Femur (tissue), 1 donor: ENCODE data around the gene RGS7.
"Not testable (repeated sequence)": the region's sequence is repeated elsewhere in the genome, so short reads cannot be mapped to it uniquely, and the experiment has no call there.

Source experiments
- DNase-seq: peaks from one replicate; pipeline ENCODE4 v3.0.0-alpha.2; 2017

Gene RGS7

DNA sequence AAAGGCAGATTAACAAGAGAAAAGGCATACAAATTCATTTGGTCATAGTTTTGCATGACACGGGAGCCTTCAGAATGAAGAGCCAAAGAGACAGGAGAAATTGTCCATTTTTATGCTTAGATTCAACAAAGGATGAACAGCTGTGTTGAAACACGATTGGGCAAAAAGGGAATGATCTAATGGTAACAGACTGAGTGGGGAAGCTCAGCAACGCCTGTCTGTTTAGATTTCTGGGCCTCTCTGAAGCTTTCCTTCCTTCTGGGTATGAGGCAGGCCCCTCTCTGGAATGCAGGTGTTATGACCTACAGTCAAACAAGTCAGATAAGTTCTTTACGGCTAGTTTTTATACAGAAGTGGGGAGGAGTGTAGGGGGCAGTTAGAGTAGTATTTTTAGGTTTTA lies 154.6 kb downstream of the RGS7 start:
- no peak for DNase-seq

DNA sequence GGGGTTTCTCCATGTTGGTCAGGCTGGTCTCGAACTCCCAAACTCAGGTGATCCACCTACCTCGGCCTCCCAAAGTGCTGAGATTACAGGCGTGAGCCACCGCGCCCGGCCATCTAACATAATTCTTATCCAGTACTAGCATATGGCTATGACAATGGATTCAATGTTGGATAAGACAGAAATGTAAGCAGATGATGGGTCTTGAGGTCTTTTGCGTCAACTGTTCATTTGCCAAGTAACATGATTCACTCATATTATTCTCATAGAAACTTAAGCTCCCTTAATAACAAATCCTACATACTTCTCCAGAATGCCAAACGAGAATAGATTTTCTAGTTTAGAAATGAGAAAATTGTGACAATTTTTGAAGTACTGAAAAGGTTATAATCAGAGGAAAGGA lies 170.3 kb downstream of the RGS7 start:
- no peak for DNase-seq

- no peak for DNase-seq
Measured at GRCh38 chr1:241181971-241182370, 175.0 kb downstream of the RGS7 start.

- DNase-seq: no peak
Measured at GRCh38 chr1:241181471-241181870, 175.5 kb downstream of the RGS7 start.

DNA sequence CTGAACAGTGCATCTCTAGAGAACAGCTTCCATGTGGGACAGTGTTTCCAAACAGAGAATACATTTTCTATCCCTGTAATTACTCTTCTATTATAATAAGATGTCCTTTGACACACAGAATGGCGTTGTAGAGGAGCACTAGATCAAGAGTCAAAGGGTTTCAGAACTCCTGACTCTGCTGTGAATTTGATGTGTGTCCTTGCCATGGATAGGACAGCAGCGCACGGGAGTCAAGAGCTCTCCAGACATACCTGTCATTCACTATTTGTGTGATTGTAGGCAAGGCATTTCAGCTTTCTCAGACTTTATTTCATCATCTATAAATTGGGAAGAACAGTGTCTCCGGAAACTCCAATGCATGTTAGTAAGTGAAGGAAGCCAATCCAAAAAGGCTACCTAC lies 176.4 kb downstream of the RGS7 start:
- DNase-seq: no peak

DNA sequence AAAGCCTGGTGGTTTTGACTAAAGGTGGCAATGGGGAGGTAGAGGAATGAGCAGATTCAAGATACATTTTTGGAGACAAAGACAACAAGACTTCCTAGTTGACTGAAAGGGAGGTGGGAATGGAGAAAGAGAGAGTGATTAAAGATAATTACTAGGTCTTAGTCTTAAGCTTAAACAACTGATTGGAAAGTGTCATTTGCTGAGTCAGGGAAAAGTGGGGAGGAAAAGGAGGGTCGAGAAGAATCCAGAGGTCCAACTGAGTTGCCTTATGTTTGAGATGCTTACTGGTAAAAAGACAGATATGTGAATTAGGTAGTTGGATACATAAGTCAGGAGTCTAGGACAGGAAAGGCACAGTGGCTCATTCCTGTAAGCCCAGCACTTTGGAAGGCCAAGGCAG lies 179.3 kb downstream of the RGS7 start:
- no peak for DNase-seq

- no peak for DNase-seq
Measured at GRCh38 chr1:241172486-241172885, 184.5 kb downstream of the RGS7 start.

DNA sequence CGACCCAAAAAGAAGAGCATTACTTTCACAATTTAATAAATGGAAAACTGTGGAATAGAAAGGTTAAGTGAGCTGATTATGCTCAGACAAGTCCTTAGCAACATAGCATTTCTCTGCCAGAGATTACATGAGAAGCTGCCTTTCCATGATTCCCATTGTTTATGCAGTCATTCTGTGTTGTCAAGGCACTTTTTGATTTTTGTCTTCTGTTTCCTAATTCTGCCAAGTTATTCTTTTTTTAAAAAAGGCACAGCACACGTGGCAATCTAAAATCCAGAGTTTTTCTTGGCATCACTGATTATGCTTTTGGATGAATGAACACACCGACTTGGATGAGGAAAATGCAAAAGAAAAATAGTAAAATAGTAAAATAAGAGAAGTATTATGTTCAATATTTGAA lies 185.0 kb downstream of the RGS7 start:
- no peak for DNase-seq

GRCh38 chr1:241167121-241167630 lies 189.8 kb downstream of the RGS7 start:
- DNase-seq: no peak

DNA sequence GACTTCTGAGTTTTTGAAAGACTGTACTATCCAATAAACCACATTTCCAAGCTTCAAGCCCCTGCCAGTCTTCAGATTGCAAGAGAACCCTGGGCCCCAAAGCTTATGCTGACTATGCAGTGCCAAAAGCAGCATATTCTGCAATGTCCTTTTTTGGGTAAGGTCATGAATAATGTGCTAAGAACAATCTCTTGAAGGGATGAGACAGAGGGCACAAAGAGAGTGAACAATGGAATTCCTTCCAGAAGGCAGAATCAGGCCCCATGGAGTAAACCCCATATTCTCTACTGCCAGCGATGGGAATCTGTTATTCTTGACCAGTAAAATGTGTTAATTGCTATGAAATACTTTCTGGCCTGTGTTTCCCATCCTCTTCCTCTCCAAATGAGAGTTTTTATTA lies 190.4 kb downstream of the RGS7 start:
- DNase-seq: no peak

GRCh38 chr1:241165256-241165655 lies 191.7 kb downstream of the RGS7 start:
- not testable (repeated sequence) for DNase-seq

GRCh38 chr1:241163363-241163762 lies 193.6 kb downstream of the RGS7 start:
- DNase-seq: no peak

DNA sequence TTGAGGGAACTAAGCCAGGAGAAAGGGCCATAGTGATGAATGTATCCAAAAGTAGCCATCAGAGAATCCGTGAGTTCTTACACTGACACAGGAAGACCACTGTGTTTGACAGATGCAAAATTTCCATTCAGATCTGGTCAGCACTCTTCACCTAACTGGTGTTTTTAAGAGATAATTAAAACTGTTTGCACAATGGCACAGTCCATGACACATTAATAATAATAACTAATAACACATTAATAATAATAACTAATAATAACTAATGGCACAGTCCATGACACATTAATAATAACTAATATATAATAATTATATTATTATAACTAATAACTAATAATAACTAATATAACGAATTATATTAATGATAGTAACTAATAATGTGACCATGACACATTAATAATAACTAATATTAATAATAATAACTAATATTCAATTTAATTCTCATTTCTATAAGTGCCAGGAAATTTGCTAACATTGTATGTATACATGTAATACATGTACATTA lies 195.8 kb downstream of the RGS7 start:
- DNase-seq: no peak

DNA sequence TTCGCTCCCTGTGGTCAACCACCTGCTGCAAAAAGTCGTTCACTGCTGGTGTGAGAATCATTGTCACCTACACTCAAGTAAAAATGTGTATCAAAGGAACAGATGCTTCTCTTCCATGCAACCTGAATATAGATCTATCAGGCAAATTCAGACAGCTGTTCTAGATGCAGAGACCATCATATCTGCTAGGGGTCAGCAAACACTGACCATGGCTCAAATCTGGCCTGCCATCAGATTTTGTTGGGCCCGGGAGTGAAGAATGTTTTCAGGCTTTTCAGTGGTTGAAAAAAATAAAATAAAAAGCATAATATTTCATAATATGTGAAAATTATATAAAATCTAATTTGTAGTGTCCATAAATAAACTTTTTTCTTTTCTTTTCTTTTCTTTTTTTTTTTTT lies 199.6 kb downstream of the RGS7 start:
- DNase-seq: no peak

- DNase-seq: no peak
Measured at GRCh38 chr1:241156231-241156965, 200.6 kb downstream of the RGS7 start.

GRCh38 chr1:241145881-241146280 lies 211.1 kb downstream of the RGS7 start:
- no peak for DNase-seq

GRCh38 chr1:241143765-241144442 lies 213.1 kb downstream of the RGS7 start:
- DNase-seq: no peak

DNA sequence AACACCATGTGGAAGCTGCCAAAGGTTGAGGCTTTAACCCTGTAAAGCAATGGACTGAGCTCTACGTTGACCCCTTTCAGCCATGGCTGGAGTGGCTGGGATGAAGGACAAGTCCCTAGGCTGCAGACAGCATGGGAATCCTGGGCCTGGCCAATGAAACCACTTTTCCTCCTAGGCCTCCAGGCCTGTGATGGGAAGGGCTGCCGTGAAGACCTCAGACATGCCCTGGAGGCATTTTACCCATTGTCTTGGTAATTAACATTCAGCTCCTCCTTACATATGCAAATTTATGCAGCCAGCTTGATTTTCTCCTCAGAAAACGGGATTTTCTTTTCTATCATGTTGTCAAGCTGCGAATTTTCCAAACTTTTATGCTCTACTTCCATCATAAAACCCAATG lies 214.5 kb downstream of the RGS7 start:
- no peak for DNase-seq

DNA sequence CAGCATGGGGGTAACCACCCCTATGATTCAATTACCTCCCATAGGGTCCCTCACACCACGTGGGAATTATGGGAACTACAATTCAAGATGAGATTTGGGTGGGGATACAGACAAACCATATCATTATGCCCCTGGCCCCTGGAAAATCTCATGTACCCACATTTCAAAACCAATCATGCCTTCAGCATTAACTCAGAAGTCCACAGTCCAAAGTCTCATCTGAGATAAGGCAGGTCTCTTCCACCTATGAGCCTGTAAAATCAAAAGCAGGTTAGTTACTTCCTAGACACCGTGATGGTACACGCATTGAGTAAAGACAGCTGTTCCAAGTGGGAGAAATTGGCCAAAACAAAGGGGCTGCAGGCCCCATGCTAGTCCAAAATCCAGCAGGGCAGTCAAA lies 215.4 kb downstream of the RGS7 start:
- not testable (repeated sequence) for DNase-seq

DNA sequence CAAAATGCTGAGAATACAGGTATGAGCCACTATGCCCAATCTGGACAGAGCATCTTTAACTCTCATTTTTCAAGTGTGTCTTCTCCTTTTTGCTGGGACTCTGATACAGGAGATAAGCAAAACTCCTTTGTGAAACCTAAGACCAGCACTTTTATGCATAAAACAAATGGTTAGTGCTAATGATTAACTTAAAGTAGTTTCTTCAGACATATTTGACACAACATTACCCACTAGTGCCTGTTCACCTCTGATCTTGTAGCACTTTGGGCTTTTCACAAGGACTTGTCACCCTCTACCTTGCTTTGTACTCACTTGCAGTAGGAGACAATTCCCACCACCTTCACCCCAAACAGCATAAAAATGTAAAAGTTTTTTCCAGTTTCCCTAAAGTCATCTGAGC lies 216.3 kb downstream of the RGS7 start:
- no peak for DNase-seq

- no peak for DNase-seq
Measured at GRCh38 chr1:241139047-241139446, 218.0 kb downstream of the RGS7 start.

DNA sequence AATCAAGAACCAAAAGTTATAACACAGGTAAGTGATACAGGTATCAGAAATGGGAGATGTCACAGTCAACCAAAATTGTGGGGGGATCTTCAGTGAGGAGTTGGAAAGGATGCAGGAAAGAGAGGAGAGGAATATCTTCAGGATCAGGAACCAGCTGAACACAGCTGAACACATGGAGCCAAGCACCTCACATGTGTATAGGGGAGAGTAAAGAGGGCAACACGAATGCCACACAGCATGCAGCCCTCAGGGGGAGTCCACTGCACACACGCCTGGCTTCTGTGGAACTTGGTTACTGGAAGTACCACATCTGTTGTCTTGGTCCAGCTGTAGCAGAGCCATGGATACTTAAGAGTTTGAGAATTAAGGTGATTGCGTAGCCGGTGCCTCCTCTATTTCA lies 218.8 kb downstream of the RGS7 start:
- DNase-seq: no peak

- no peak for DNase-seq
Measured at GRCh38 chr1:241136389-241136788, 220.6 kb downstream of the RGS7 start.

GRCh38 chr1:241131636-241132194 lies 225.3 kb downstream of the RGS7 start:
- no peak for DNase-seq
